Smooth muscle cell of bladder (primary cell): ENCODE measurements around the gene ADAMTS6. TPM values are rescaled to one million over a fixed set of nuclear protein-coding genes. Genes with fewer than 3 reads are reported as not detected.

Source experiments
- total RNA-seq: library from RNA; depleted of rRNA; stranded (reverse); fragments of >200 nt; gene quantifications from 2 replicates; pipeline ENCODE4 v1.2.3, GENCODE V29; 2014

The ADAMTS6 gene, protein sequence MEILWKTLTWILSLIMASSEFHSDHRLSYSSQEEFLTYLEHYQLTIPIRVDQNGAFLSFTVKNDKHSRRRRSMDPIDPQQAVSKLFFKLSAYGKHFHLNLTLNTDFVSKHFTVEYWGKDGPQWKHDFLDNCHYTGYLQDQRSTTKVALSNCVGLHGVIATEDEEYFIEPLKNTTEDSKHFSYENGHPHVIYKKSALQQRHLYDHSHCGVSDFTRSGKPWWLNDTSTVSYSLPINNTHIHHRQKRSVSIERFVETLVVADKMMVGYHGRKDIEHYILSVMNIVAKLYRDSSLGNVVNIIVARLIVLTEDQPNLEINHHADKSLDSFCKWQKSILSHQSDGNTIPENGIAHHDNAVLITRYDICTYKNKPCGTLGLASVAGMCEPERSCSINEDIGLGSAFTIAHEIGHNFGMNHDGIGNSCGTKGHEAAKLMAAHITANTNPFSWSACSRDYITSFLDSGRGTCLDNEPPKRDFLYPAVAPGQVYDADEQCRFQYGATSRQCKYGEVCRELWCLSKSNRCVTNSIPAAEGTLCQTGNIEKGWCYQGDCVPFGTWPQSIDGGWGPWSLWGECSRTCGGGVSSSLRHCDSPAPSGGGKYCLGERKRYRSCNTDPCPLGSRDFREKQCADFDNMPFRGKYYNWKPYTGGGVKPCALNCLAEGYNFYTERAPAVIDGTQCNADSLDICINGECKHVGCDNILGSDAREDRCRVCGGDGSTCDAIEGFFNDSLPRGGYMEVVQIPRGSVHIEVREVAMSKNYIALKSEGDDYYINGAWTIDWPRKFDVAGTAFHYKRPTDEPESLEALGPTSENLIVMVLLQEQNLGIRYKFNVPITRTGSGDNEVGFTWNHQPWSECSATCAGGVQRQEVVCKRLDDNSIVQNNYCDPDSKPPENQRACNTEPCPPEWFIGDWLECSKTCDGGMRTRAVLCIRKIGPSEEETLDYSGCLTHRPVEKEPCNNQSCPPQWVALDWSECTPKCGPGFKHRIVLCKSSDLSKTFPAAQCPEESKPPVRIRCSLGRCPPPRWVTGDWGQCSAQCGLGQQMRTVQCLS (N-terminal part only)
- 58.6 and 72.2 TPM in 2 replicates for total RNA-seq

DNA sequence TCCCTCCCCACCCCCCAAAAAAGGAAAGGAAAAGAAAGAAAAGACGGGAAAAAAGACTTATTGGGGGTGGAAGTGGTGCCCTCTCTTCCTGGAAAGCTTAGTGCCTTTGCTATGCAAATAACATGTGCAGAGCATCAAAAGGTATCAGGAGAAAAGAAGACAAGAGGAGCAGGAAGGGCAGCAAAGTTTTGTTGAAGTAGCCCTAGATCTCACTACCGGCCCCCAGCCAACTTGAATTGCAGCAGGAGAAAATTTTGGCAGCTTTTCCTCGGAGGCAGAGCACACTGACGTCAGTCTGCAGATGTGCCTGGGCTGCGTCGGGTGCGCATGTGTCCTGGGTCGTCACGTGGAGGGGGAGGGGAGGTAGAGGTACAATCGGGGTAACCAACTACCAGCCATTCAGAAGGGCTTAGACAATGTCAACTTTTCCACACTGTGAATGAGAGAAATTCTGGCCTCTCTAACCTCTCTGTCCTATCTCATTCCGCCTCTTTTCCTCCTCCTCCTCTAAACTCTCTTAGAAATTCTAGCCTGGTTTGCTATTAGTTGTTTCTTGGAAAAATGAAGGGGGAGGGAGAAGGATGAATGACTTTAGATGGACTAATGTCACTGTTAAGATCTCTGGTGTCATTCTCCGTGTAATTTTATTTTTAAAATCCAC is at the start of gene ADAMTS6:
TSS of gene ADAMTS6 (minus strand) at position 286 of the 661 bp plus-strand sequence. CDS start 8,247 bp downstream, outside the sequence.

Other genes starting within 250 kb of the ADAMTS6 start
- 2.7 and 3.5 TPM in 2 replicates for gene CENPK, start 81.2 kb upstream of the ADAMTS6 start, total RNA-seq
- 31.4 and 40.9 TPM in 2 replicates for gene PPWD1, start 81.4 kb upstream of the ADAMTS6 start, total RNA-seq
- 30.7 and 37.3 TPM in 2 replicates for gene TRIM23, start 142.4 kb upstream of the ADAMTS6 start, total RNA-seq
- gene SHLD3, start 143.1 kb upstream of the ADAMTS6 start, total RNA-seq: 1.8 and 2.5 TPM in 2 replicates
- gene TRAPPC13, start 143.1 kb upstream of the ADAMTS6 start, total RNA-seq: 23.9 and 26.3 TPM in 2 replicates
- gene SGTB, start 240.2 kb upstream of the ADAMTS6 start, total RNA-seq: 12.0 and 13.1 TPM in 2 replicates
- gene NLN, start 240.3 kb upstream of the ADAMTS6 start, total RNA-seq: 18.8 and 18.9 TPM in 2 replicates